ENCODE results near the gene TMEM217. TPM values are rescaled to one million over a fixed set of nuclear protein-coding genes. Genes with fewer than 3 reads are reported as not detected.

TMEM217 gene
- polyA plus RNA-seq, 1 donor from 2014 or later: 0.32 TPM

DNA sequence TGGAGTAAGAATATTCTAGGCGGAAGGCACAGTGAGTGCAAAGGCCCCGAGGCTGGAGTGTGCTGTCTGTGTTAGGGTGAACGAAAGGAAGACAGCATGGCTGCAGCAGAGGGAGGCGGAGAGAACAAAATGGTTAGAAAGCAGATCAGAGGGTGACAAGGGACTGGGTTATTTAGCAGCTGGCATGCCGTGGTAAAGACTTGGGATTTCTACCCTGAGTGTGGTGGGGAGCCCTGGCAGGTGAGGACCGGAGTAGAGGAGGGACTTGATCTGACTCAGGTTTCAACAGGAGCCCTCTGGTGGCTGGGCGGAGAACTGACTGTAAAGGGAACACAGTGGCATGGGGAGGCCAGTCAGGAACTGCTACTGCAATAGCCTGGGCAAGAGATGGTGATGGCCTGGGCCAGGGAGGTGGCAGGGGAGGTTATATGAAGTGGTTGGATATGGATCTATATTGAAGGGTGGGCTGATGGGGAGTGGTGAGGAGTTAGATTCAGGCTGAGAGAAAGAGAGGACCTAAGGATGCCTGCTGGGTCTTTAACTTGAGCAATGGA lies 50.0 kb downstream of the TMEM217 start:
- H3K9ac ChIP-seq (ENCODE audit: low read length): no peak overlapping the region
- H3K9me3 ChIP-seq (ENCODE audit: low read length): no peaks in the 10 kb centered on the region
- H3K79me2 ChIP-seq (replicated peaks; ENCODE audit: insufficient read depth, low read length): no peaks in the 10 kb centered on the region
- H3K27me3 ChIP-seq (ENCODE audit: insufficient read depth, low read depth, low read length): no peaks in the 10 kb centered on the region
- H2AFZ ChIP-seq (ENCODE audit: low read depth, low read length): no peak overlapping the region
- no peaks in the 10 kb centered on the region for H3F3A ChIP-seq (ENCODE audit: insufficient read depth, low read length, poor library complexity, severe bottlenecking)
- H3K4me3 ChIP-seq (ENCODE audit: low read length): no peak overlapping the region
- H4K20me1 ChIP-seq (ENCODE audit: insufficient read depth): no peaks in the 10 kb centered on the region
- no peak overlapping the region for H3K27ac ChIP-seq (ENCODE audit: low read length)
- TF ChIP-seq, protein P1, sequence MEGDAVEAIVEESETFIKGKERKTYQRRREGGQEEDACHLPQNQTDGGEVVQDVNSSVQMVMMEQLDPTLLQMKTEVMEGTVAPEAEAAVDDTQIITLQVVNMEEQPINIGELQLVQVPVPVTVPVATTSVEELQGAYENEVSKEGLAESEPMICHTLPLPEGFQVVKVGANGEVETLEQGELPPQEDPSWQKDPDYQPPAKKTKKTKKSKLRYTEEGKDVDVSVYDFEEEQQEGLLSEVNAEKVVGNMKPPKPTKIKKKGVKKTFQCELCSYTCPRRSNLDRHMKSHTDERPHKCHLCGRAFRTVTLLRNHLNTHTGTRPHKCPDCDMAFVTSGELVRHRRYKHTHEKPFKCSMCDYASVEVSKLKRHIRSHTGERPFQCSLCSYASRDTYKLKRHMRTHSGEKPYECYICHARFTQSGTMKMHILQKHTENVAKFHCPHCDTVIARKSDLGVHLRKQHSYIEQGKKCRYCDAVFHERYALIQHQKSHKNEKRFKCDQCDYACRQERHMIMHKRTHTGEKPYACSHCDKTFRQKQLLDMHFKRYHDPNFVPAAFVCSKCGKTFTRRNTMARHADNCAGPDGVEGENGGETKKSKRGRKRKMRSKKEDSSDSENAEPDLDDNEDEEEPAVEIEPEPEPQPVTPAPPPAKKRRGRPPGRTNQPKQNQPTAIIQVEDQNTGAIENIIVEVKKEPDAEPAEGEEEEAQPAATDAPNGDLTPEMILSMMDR (IDR thresholded peaks at IDR 0.05; ENCODE audit: poor library complexity, severe bottlenecking): peak; percentile 21
- no peak for TF ChIP-seq POLR2AphosphoS5 (IDR thresholded peaks at IDR 0.05)
- H3K4me2 ChIP-seq (ENCODE audit: low read length): no peak overlapping the region
- no peaks in the 10 kb centered on the region for H3K9me2 ChIP-seq (ENCODE audit: insufficient read depth, low read length)
- no peaks in the 10 kb centered on the region for H3K36me3 ChIP-seq (ENCODE audit: insufficient read depth, low read length)

DNA sequence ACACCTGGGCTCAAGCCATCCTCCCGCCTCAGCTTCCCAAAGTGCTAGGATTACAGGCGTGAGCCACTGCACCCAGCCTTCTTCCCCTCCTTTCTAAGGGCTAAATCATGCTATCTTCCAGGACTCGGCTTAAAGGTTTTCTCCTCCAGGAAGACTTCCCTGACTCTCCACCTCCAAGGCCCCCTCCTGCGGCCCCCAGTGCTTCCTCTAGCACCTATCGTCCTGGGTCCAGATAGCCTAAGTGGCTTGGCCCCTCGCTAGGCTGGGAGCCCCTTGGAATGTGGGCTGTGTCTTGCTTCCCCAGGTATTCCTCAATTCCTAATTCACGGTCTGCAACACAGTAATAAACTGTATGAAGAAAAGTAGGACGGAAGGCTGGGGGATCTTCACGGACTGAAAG lies 51.3 kb downstream of the TMEM217 start:
- Histone ChIP-seq H3K79me2 (replicated peaks; ENCODE audit: insufficient read depth, low read length) (no peaks in the 10 kb centered on the region), H3K27ac (ENCODE audit: low read length) (no peak overlapping the region), H3K9ac (ENCODE audit: low read length) (no peak overlapping the region), H3F3A (ENCODE audit: insufficient read depth, low read length, poor library complexity, severe bottlenecking) (no peaks in the 10 kb centered on the region), H3K4me2 (ENCODE audit: low read length) (no peak overlapping the region), H4K20me1 (ENCODE audit: insufficient read depth) (no peaks in the 10 kb centered on the region), H3K9me3 (ENCODE audit: low read length) (no peaks in the 10 kb centered on the region), H3K27me3 (ENCODE audit: insufficient read depth, low read depth, low read length) (no peaks in the 10 kb centered on the region), H3K9me2 (ENCODE audit: insufficient read depth, low read length) (no peaks in the 10 kb centered on the region), H3K4me3 (ENCODE audit: low read length) (no peak overlapping the region), H3K36me3 (ENCODE audit: insufficient read depth, low read length) (no peaks in the 10 kb centered on the region), H2AFZ (ENCODE audit: low read depth, low read length) (no peak overlapping the region)
- TF ChIP-seq EP300 (conservative IDR thresholded peaks at IDR 0.05; ENCODE audit: poor library complexity, severe bottlenecking) (no peak), POLR2AphosphoS5 (IDR thresholded peaks at IDR 0.05) (no peak), SMC3 (conservative IDR thresholded peaks at IDR 0.05; ENCODE audit: poor library complexity) (no peak), RAD21 (conservative IDR thresholded peaks at IDR 0.05) (no peak), MXI1 (conservative IDR thresholded peaks at IDR 0.05; ENCODE audit: poor library complexity, severe bottlenecking) (no peak), EZH2 (IDR thresholded peaks at IDR 0.05; ENCODE audit: borderline replicate concordance, insufficient read depth, low read length, poor library complexity, severe bottlenecking) (no peak), TAF1 (IDR thresholded peaks at IDR 0.05; ENCODE audit: low read depth) (no peak)
- TF ChIP-seq, protein P1 (IDR thresholded peaks at IDR 0.05; ENCODE audit: poor library complexity, severe bottlenecking): no peak
- TF ChIP-seq, protein P2, sequence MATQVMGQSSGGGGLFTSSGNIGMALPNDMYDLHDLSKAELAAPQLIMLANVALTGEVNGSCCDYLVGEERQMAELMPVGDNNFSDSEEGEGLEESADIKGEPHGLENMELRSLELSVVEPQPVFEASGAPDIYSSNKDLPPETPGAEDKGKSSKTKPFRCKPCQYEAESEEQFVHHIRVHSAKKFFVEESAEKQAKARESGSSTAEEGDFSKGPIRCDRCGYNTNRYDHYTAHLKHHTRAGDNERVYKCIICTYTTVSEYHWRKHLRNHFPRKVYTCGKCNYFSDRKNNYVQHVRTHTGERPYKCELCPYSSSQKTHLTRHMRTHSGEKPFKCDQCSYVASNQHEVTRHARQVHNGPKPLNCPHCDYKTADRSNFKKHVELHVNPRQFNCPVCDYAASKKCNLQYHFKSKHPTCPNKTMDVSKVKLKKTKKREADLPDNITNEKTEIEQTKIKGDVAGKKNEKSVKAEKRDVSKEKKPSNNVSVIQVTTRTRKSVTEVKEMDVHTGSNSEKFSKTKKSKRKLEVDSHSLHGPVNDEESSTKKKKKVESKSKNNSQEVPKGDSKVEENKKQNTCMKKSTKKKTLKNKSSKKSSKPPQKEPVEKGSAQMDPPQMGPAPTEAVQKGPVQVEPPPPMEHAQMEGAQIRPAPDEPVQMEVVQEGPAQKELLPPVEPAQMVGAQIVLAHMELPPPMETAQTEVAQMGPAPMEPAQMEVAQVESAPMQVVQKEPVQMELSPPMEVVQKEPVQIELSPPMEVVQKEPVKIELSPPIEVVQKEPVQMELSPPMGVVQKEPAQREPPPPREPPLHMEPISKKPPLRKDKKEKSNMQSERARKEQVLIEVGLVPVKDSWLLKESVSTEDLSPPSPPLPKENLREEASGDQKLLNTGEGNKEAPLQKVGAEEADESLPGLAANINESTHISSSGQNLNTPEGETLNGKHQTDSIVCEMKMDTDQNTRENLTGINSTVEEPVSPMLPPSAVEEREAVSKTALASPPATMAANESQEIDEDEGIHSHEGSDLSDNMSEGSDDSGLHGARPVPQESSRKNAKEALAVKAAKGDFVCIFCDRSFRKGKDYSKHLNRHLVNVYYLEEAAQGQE (IDR thresholded peaks at IDR 0.05; ENCODE audit: borderline replicate concordance): no peak

All from neural cell (in vitro differentiated cells).